ENCODE data around the gene STOML2.
A peak's percentile ranks its signal among the peaks of the same experiment; 100 is the strongest.
"Not testable (repeated sequence)": the region's sequence is repeated elsewhere in the genome, so short reads cannot be mapped to it uniquely, and the experiment has no call there.

STOML2 gene, protein sequence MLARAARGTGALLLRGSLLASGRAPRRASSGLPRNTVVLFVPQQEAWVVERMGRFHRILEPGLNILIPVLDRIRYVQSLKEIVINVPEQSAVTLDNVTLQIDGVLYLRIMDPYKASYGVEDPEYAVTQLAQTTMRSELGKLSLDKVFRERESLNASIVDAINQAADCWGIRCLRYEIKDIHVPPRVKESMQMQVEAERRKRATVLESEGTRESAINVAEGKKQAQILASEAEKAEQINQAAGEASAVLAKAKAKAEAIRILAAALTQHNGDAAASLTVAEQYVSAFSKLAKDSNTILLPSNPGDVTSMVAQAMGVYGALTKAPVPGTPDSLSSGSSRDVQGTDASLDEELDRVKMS

DNA sequence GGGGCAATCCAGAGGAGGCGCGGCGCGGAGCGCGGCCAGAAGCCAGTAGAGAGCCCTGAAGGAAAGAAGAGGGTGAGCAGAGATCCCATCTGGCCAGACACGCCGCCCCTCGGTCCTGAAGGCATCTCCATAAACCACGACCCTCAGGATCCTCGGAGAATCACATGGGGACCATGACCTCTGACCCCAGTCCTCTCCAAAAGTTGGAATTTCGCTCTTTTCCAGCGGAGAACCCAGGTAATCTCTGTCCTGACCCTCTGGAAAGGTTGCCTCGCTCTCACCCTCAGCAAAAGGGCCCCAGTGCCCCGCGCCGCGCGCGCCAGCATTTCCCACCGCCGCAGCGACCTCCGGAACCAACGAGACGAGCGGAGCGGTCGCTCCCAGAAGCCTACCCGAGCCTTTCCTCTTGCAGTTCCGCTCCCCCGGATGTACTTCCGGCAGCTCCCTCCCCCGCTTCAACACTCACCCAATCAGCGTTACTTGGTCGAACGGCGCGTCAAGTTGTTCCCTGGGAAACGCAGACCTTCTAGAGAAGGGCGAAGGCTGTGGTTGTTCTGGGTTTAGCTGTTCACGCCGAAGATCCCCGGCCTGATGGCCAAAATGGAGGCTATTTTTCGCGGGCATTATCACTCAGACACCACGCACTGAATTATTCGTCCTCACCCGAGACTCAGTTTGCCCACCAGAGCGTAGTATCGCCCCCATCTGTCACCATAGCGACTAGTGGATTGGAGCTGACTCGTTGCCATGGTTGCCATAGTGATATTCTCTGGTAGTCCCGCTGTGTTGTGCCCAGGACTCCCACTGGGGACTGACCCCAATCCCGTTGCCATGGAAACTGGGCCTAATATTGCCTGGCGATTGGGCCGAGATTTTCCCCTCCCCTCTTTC lies at the start of gene STOML2:
Gene STOML2, minus strand, starts transcription at position 363 of the 891 bp plus-strand sequence. Its CDS starts 37 bp downstream, at position 326.
- ATAC-seq = peak; percentile 99
- peaks cover 36% of the 10 kb centered on the region for H3K4me1 Mint-ChIP-seq
- H3K9me3 Mint-ChIP-seq = no peaks in the 10 kb centered on the region
- H3K4me3 Mint-ChIP-seq = peak within 1 kb of the TSS; percentile 82
- H3K36me3 Mint-ChIP-seq = peaks cover 44% of the 10 kb centered on the region
- H3K27me3 Mint-ChIP-seq = no peaks in the 10 kb centered on the region
- peak within 1 kb of the TSS; percentile 91 for H3K27ac Mint-ChIP-seq

DNA sequence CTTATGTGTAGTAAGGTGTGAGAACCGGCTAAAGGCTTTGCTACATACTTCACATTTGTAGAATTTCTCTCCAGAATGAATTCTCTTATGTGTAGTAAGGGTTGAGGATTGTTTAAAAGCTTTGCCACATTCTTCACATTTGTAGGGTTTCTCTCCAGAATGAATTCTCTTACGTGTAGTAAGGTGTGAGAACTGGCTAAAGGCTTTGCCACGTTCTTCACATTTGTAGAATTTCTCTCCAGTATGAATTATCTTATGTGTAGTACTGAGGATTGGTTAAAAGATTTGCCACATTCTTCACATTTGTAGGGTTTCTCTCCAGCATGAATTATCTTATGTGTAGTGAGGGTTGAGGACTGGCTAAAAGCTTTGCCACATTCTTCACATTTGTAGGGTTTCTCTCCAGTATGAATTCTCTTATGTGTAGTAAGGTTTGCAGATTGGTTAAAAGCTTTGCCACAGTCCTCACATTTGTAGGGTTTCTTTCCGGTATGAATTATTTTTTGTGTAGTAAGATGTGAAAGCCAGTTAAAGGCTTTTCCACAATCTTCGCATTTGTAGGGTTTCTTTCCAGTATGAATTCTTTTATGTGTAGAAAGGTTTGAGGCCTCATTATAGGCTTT lies 45.1 kb upstream of the STOML2 start:
- not testable (repeated sequence) for H3K4me3 Mint-ChIP-seq, ATAC-seq
- peaks cover 26% of the 10 kb centered on the region for H3K9me3 Mint-ChIP-seq

DNA sequence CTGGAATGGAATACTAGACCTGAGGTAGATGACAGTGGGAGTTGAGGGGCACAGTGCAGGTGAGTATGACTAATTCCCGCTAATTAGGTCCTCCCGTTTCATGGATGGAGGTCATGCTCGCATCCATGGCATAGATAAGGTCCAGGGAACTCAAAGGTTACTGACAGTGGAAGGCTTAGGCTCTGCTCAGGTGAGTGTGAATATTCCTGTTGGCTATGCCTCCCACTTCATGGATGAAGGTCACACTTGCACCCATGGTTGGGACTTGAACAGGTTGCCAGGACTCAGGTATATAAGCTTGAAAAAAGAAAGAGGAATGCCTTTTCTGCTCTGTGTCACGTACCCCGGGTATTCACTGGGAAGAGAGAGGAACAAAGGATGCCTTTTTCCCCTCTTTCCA lies 39.1 kb upstream of the STOML2 start:
- peaks cover 8% of the 10 kb centered on the region for H3K27me3 Mint-ChIP-seq
- no peak overlapping the region for H3K4me3 Mint-ChIP-seq
- H3K4me1 Mint-ChIP-seq = no peaks in the 10 kb centered on the region
- no peak for ATAC-seq
- H3K27ac Mint-ChIP-seq = no peak overlapping the region
- no peaks in the 10 kb centered on the region for H3K36me3 Mint-ChIP-seq
- H3K9me3 Mint-ChIP-seq = peaks cover 6% of the 10 kb centered on the region

More for the DNA sequence above, 45.1 kb upstream of the STOML2 start:
- H3K27ac Mint-ChIP-seq, H3K27me3 Mint-ChIP-seq, H3K4me1 Mint-ChIP-seq: not testable (repeated sequence)
- H3K36me3 Mint-ChIP-seq = peaks cover 11% of the 10 kb centered on the region

DNA sequence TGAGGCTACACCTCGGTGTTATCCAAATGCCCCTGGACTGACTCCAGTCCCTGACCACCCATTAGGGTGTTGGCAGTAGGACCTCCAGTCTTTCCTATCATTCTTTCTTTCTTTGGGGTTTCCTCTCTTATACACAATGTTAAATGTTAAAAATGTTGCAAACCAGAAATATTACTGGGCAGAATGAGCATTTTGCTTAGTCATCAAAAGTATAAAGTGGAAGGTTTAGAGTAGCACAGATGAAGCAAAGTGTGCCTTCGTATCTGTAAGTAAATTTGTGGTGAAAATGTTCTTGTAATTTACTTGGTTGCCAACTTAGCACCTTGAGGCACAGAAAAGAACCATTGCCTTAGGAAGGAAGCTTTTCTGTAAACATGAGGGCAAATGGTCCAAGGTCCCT lies 37.2 kb upstream of the STOML2 start:
- no peak for ATAC-seq
- Mint-ChIP-seq H3K9me3 (peaks cover 6% of the 10 kb centered on the region), H3K36me3 (no peaks in the 10 kb centered on the region)

DNA sequence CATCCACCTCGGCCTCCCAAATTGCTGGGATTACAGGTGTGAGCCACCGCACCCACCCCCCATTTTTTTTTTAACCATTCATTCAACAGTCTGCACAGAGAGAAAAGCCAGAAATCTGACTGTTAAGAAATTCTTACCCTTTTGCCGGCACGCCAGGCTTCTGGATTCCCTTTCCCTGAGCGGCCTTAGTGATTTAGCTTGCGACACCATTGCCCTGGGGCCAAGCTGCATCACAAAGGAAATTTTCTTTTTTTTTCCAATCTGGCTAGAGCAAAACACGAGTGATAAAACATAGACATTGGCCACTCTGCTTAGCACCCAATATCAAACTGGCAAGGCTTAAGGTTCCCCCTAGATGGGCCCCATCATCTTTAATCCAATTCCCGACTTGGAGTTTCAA lies 33.9 kb upstream of the STOML2 start:
- peaks cover 3% of the 10 kb centered on the region for H3K9me3 Mint-ChIP-seq
- no peaks in the 10 kb centered on the region for H3K36me3 Mint-ChIP-seq
- no peak overlapping the region for H3K27ac Mint-ChIP-seq
- peaks cover 22% of the 10 kb centered on the region for H3K27me3 Mint-ChIP-seq
- H3K4me3 Mint-ChIP-seq = no peak overlapping the region
- no peak for ATAC-seq
- no peaks in the 10 kb centered on the region for H3K4me1 Mint-ChIP-seq

More for the DNA sequence above, 37.2 kb upstream of the STOML2 start:
- H3K27ac Mint-ChIP-seq = no peak overlapping the region
- H3K4me1 Mint-ChIP-seq = no peaks in the 10 kb centered on the region
- peaks cover 16% of the 10 kb centered on the region for H3K27me3 Mint-ChIP-seq
- no peak overlapping the region for H3K4me3 Mint-ChIP-seq

DNA sequence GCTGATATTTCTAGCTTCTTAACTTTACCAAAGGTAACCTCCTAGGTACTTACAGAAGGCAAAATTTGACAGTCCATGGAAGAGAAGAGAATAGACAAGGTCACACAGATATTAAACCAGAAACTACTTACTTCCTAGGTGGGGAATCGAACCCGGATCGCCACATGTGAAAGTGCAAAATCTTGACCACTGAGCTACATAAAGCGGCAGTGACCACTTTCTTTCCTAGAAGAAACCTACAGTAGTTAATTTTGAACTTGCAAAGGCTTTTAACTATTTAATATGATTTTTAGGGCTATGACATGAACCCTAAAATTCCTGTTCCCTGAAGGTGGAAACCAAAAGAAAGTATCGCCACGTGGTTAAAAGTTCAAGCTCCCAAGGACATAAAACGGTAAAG lies 33.1 kb upstream of the STOML2 start:
- H3K27ac Mint-ChIP-seq = no peak overlapping the region
- no peaks in the 10 kb centered on the region for H3K36me3 Mint-ChIP-seq
- ATAC-seq = no peak
- peaks cover 4% of the 10 kb centered on the region for H3K9me3 Mint-ChIP-seq
- peaks cover 22% of the 10 kb centered on the region for H3K27me3 Mint-ChIP-seq
- H3K4me3 Mint-ChIP-seq = no peak overlapping the region
- no peaks in the 10 kb centered on the region for H3K4me1 Mint-ChIP-seq

DNA sequence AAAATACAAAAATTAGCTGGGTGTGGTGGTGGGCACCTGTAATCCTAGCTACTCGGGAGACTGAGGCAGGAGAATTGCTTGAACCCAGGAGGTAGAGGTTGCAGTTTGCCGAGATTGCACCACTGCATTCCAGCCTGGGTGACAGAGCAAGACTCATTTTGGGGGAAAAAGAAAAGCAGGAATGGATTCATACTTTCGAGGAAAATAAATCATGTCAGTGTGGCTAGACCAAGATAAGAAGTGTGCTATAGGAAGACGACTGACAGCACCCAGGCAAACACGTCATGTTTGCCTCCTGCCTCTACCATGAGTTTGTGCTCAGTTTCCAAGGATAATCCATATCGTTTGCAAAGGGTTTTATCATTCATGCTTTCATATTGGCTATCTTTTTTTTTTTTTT lies 32.0 kb upstream of the STOML2 start:
- no peak for ATAC-seq
- H3K36me3 Mint-ChIP-seq = no peaks in the 10 kb centered on the region
- no peaks in the 10 kb centered on the region for H3K4me1 Mint-ChIP-seq
- H3K9me3 Mint-ChIP-seq = peaks cover 2% of the 10 kb centered on the region
- H3K4me3 Mint-ChIP-seq = no peak overlapping the region
- peaks cover 22% of the 10 kb centered on the region for H3K27me3 Mint-ChIP-seq
- H3K27ac Mint-ChIP-seq = no peak overlapping the region

DNA sequence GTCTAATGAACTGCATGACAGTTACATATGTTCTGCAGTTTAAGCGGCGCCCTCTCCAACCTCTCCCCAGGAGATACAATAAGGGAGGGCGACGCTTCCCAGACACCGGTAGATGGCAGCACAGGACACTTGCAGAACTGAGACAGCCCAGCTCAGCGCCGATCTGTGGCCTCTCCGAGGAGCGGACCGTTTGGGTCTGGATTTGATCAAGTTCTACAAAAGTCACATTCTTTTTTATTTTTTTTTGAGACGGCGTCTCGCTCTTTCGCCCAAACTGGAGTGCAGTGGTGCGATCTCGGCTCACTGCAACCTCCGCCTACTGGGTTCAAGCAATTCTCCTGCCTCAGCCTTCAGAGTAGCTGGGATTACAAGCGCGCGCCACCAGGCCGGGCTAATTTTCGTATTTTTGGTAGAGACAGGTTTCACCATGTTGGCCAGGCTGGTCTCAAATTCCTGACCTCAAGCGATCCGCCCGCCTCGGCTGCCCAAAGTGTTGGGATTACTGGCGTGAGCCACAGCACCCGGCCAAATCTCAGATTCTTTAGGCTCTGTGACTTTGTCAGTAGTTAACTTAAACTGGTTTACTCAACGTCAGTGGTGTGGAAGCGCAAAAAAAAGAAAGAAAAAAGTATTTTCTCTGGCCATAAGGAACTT lies 14.1 kb upstream of the STOML2 start:
- Mint-ChIP-seq H3K9me3 (no peaks in the 10 kb centered on the region), H3K4me1 (peaks cover 39% of the 10 kb centered on the region), H3K4me3 (peak overlapping the region; percentile 86), H3K27me3 (peaks cover 17% of the 10 kb centered on the region), H3K27ac (peak overlapping the region; percentile 75), H3K36me3 (no peaks in the 10 kb centered on the region)
- ATAC-seq = peak; percentile 82

DNA sequence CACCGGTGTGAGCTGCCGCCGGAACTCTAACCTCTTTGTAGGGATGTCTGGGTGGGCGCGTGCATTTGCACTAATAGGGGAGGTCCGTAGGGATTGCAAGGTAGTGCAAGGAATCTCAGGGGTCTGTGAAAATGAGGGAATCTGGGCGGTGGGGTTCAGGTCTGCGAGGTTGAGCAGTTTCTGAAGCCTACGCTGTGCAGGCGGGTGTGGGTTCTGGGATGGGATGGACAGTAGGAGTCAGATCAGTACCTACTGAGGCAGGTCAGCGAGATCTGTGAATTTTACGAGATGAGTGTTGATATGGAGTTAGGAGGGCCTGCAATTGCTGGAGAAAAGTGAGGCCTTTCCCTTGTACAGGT lies 13.6 kb upstream of the STOML2 start:
- Mint-ChIP-seq H3K36me3 (no peaks in the 10 kb centered on the region), H3K9me3 (no peaks in the 10 kb centered on the region), H3K4me3 (peak overlapping the region; percentile 86), H3K27me3 (peaks cover 14% of the 10 kb centered on the region), H3K4me1 (peaks cover 44% of the 10 kb centered on the region), H3K27ac (peak overlapping the region; percentile 75)
- no peak for ATAC-seq

DNA sequence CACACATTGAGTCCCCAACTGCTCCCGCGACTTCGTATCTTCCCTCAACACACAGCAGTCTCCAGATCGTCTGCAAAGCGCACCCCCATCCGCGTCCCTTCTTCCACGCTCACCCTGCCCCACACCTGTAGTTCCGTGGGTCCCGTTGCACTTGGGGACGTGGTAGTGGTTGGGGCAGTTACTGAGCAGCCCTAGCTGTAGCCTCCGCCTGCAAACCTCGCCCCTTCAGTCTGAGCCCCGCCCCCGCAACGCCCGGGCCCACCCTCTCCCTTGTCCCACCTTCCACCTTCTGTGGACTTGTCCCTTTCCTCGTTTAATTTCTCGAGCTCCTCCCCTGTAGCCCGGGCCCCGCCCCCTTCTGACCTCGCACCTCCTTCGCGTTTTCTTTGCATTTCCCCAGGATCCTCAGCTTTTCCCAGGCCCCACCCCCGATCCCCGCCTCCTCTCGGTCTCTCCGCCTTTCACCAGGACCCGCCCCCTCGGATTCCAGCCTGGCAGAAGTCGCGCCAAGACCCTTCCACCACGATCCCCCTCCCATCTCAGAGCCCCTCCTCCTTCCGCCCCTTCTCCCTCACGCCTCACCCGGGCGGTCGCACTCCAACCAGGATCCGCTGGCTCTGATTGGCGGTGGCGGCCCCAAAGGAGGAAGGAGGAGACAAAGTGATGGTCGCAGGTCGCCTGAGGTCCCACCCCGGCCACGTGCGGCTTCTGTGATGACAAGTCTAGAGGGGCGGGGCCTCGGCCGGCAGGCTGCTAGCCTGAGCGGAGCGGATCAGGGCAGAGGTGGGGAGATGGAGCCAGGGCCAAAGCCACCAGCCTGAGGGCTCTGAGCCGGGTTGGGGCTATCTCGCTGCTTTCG lies 13.0 kb upstream of the STOML2 start, which contains the start of gene ATOSB:
Gene ATOSB, minus strand, starts transcription at position 183 of the 859 bp plus-strand sequence. CDS start 7,588 bp downstream, outside the sequence.
- Mint-ChIP-seq H3K4me1 (peaks cover 48% of the 10 kb centered on the region), H3K27me3 (peaks cover 8% of the 10 kb centered on the region)
- ATAC-seq = peak; percentile 88

DNA sequence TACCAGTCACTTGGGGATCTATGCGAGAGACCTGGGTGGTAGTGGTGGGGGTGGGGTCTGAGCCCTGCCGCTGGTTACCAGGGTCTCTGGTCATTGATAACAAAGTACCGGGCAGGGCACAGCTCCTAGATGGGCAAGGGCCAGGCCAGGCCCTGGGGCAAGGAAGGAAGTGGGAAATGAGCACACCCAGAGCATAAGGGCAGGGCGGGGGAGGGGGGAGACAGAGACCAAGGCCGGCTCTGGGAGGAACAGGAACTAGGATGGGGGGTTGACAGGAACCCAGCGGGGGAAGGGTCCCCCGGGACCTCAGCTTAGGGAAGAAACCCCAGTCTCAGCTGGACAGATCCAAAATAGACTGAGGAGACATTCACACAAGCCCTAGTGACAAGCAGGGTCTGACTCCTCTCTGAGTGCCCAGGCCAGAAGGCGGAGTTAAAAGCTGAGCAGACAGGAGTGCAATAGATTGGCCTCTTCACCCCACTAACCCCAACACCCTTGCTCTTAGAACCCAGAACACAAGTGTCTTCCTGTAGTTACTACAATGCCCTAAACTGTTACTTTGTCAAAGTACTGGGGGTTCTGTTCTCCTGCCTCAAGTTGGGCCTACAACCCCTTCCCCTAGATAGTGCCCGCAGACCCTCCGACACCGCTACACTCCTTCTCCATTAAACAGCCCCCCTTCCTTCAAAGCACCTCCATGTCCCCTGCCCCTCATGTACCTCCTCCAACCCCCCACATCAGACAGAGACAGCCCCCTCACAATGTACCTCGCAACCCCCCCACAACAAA lies 12.1 kb upstream of the STOML2 start:
- Mint-ChIP-seq H3K4me1 (peaks cover 56% of the 10 kb centered on the region), H3K36me3 (no peaks in the 10 kb centered on the region), H3K27ac (peak overlapping the region; percentile 75), H3K9me3 (no peaks in the 10 kb centered on the region), H3K27me3 (peaks cover 3% of the 10 kb centered on the region), H3K4me3 (peak overlapping the region; percentile 86)
- ATAC-seq = no peak

More for the DNA sequence above, 13.0 kb upstream of the STOML2 start, which contains the start of gene ATOSB:
- Mint-ChIP-seq H3K27ac (peak within 1 kb of the TSS; percentile 75), H3K9me3 (no peaks in the 10 kb centered on the region), H3K36me3 (no peaks in the 10 kb centered on the region), H3K4me3 (peak within 1 kb of the TSS; percentile 86)

DNA sequence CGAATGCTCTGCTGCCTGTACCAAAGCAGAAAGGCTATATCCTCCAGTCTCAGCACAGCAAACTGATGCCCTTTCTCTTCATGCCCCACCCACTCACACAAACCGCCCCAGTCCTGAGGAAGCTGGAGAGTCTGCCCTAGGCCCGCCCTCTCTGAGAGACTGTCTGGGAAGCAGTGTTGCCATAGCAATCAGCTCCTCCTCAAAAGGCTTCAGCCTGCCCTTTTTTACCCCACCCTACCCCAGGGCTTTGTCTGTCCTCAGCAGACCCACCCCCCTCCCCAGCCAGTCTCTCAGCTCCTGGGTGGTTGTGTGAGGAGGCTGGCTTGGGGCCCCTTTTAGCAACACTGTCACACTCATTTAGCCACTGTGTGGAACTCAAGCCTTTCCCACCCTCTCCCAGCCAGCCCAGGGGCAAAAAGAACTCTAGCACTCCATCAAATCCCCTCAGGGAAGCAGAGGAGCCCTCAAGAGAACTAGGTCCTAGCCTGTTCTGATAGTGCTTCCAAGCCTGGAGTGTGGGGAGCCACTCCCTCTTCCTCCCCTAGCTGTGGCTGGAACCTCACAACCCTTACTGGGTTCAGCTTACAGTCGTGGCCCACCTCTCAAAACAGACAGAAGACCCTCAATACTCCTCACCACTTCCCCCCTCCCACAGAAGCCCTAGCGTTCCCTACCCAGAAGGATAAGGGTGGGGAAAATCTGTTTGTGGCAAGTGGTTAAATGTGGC lies 11.3 kb upstream of the STOML2 start:
- peak; percentile 13 for ATAC-seq
- no peaks in the 10 kb centered on the region for H3K36me3 Mint-ChIP-seq
- H3K9me3 Mint-ChIP-seq = no peaks in the 10 kb centered on the region
- peaks cover 64% of the 10 kb centered on the region for H3K4me1 Mint-ChIP-seq
- peak overlapping the region; percentile 86 for H3K4me3 Mint-ChIP-seq
- peak overlapping the region; percentile 75 for H3K27ac Mint-ChIP-seq
- no peaks in the 10 kb centered on the region for H3K27me3 Mint-ChIP-seq

All from stimulated activated memory B cell treated with anti-CD40 and anti-IgM and Interleukin-4, amounts not matched to agents 10 μg/mL and 1 μg/mL and 100 μg/mL, for 72 hours (primary cell).